Adrenal gland (tissue), 5 donors: Measurements from ENCODE around the gene NPRL2.

Experiments used
- POLR2A ChIP-seq, 2 donors: fragments of 450-650 bp; IDR thresholded peaks; one replicate each; pipeline ENCODE4 v1.6.1; 2017; ENCODE audit warnings: antibody characterized with exemption in 2 of 2, mild to moderate bottlenecking in 2 of 2, moderate library complexity in 1 of 2
- TF ChIP-seq, protein P1 (sequence below), 6 experiments: fragments of 450-650 bp in 4 of 6; fragments of 200-600 bp in 2 of 6; sonication (generic) in 1 of 6; IDR thresholded peaks; 1 replicate in 5 of 6; 2 replicates in 1 of 6; pipeline versions ENCODE4 v1.5.1 to v1.8.0; 2016 to 2021; ENCODE audit warnings: antibody characterized with exemption in 6 of 6, mild to moderate bottlenecking in 2 of 6, moderate library complexity in 1 of 6
- donor health status: DM: no; HTN: no; CAD: no.

DNA sequence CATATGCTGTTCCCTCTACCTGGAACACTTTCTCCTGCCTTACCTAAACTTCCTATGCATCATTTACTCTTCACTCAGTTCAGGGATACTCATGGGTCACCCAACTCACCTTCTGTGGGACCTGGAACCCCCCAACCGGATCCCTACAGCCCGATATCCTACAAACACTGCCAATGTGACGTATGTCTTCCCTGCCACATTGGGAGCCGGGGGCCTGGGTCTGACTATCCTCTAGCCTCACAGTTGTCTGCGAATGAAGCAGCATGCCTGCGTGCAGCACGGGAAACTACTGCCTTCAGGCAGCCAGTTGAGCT is 405 bp downstream of the NPRL2 start:
- TF ChIP-seq, protein P1, sequence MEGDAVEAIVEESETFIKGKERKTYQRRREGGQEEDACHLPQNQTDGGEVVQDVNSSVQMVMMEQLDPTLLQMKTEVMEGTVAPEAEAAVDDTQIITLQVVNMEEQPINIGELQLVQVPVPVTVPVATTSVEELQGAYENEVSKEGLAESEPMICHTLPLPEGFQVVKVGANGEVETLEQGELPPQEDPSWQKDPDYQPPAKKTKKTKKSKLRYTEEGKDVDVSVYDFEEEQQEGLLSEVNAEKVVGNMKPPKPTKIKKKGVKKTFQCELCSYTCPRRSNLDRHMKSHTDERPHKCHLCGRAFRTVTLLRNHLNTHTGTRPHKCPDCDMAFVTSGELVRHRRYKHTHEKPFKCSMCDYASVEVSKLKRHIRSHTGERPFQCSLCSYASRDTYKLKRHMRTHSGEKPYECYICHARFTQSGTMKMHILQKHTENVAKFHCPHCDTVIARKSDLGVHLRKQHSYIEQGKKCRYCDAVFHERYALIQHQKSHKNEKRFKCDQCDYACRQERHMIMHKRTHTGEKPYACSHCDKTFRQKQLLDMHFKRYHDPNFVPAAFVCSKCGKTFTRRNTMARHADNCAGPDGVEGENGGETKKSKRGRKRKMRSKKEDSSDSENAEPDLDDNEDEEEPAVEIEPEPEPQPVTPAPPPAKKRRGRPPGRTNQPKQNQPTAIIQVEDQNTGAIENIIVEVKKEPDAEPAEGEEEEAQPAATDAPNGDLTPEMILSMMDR (IDR thresholded peaks at IDR 0.05), result no peak
- TF ChIP-seq POLR2A (IDR thresholded peaks at IDR 0.05), result no peak
